GM19372 (cell line): ENCODE measurements around the gene UQCRQ.

ENCODE experiments used
- ATAC-seq: cut with Tn5 transposase; IDR thresholded peaks from one replicate; pipeline ENCODE4 v1.9.1; 2021; ENCODE audit warnings: mild to moderate bottlenecking, low read depth, moderate library complexity; ENCODE audit not compliant: unreplicated experiment

Gene UQCRQ

DNA sequence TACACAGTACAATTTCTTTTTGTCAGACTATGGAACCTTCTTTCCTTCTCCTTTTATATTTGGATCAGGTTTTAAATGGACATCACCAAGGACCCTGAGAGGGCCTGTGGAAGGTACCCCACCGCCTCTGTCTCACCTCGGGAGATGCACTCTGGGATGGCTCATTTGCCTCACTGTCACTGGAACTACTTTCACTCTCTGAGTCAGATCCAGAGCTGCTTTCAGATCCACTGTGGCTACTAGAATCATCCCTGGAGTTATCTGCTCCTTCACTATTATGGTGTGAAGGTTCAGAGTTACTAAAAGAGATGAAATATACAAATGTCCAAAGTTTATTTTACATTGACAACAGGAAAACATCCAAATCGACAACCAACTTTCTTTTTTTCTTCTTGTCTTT is 31.7 kb downstream of the UQCRQ start:
- ATAC-seq, result no peak

GRCh38 chr5:132901036-132901435 is 34.6 kb downstream of the UQCRQ start:
- no peak for ATAC-seq

DNA sequence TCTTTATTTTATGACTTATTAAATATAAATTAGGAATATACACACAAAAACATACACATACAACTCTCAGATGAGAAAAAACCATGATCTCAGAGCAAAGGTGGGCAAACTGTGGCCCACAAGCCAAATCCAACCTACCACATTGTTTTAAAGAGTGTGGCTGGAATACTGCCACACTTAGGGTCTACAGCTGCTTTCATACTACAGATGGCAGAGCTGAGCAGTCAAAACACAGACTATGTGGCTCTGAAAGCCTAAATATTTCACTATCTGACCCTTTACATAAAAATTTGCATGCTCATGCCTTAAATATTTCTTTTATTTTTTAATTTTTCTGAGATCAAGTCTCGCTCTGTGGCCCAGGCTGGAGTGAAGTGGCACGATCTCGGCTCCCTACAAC is 35.3 kb downstream of the UQCRQ start:
- no peak for ATAC-seq

- no peak for ATAC-seq
These were observed 39.5 kb downstream of the UQCRQ start for GRCh38 chr5:132905938-132906337.

GRCh38 chr5:132907161-132907560 is 40.7 kb downstream of the UQCRQ start:
- ATAC-seq, result no peak

GRCh38 chr5:132909702-132910101 is 43.3 kb downstream of the UQCRQ start:
- no peak for ATAC-seq

DNA sequence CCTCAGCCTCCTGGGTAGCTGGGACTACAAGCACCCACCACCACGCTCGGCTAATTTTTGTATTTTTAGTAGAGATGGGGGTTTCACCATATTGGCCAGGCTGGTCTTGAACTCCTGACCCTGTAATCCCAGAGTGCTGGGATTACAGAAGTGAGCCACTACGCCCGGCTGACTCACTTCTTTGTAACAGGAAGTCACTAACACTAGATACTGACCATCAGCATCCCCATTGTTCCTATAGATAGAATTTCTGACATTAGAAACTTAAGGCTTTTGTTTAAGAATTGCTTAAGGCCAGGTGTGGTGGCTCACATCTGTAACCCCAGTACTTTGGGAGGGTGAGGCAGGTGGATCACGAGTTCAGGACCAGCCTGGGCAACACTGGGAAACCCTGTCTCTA is 49.2 kb downstream of the UQCRQ start:
- no peak for ATAC-seq

DNA sequence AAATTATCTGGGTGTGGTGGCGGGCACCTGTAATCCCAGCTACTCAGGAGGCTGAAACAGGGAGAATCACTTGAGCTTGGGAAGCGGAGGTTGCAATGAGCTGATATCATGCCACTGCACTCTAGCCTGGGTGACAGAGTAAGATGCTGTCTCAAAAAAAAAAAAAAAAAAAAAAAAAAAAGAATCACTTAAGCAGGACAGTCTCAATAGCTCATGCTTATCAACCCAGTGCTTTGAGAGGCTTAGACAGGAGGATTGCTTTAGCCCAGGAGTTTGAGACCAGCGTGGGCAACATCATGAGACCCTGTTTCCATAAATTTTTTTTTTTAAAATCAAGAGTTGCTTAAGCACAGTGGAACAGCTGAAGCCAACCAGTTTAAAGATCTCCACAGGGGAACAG is 49.6 kb downstream of the UQCRQ start:
- no peak for ATAC-seq
